Endothelial cell of umbilical vein (primary cell): Measurements from ENCODE around the gene HPF1. TPM values are rescaled to one million over a fixed set of nuclear protein-coding genes. Genes with fewer than 3 reads are reported as not detected.

Experiments
- BruUV-seq: library from RNA; stranded (reverse); fragments of 400-500 nt; replicated peaks from 2 replicates; lab custom pipeline; 2021; lab: Mats Ljungman, UMichigan
- CTCF ChIA-PET: fragments of 300-600, 350-600 bp; sonication (Branson Sonifier 250); formaldehyde crosslinking; loops from one replicate; lab custom pipeline; 2021; ENCODE audit warnings: antibody characterized with exemption, inconsistent platforms; lab: Charles Lee
- POLR2A ChIA-PET: fragments of 300-600, 350-600 bp; sonication (Branson Sonifier 250); formaldehyde crosslinking; loops from one replicate; lab custom pipeline; 2021; ENCODE audit warnings: antibody characterized with exemption, inconsistent platforms; lab: Charles Lee
- DNase-seq: peaks from one replicate; pipeline ENCODE4 v3.0.0-alpha.2; 2011; ENCODE audit warnings: low read depth, low spot score
- FAIRE-seq: peaks from 2 replicates; lab custom pipeline; 2011; peaks lifted over from hg19 to GRCh38; lab: Jason Lieb, UNC
- H2AFZ ChIP-seq: 2 replicates; pipeline ENCODE4 v1.6.0; 2012; ENCODE audit warnings: low read depth, low read length, control low read depth, inconsistent platforms
- H3K27ac ChIP-seq: 2 replicates; pipeline ENCODE4 v1.5.1; 2011; ENCODE audit warnings: low read depth, mild to moderate bottlenecking, control low read depth, low read length, moderate library complexity; ENCODE audit not compliant: insufficient read depth
- H3K27me3 ChIP-seq, 2 experiments: 2 replicates each; pipeline versions ENCODE4 v1.6.0 to v1.6.1; 2011; ENCODE audit warnings: low read length in 2 of 2, mixed read lengths in 1 of 2; ENCODE audit not compliant: control insufficient read depth in 2 of 2, insufficient read depth in 2 of 2
- H3K36me3 ChIP-seq, 2 experiments: 2 replicates in 1 of 2; 3 replicates in 1 of 2; pipeline ENCODE4 v1.5.1; 2011; ENCODE audit warnings: low read length in 2 of 2, mild to moderate bottlenecking in 1 of 2, moderate library complexity in 1 of 2; ENCODE audit not compliant: control insufficient read depth in 2 of 2, insufficient read depth in 2 of 2; ENCODE audit errors: extremely low read depth in 1 of 2
- H3K4me1 ChIP-seq: 3 replicates; pipeline ENCODE4 v1.5.1; 2011; ENCODE audit warnings: mild to moderate bottlenecking, low read length; ENCODE audit not compliant: control insufficient read depth, insufficient read depth; ENCODE audit errors: extremely low read depth
- H3K4me2 ChIP-seq: 2 replicates; pipeline ENCODE4 v1.6.1; 2011; ENCODE audit warnings: low read length, control low read depth, mixed read lengths; ENCODE audit not compliant: insufficient read depth
- H3K4me3 ChIP-seq, 3 experiments: fragments of 200-600 bp in 1 of 3; sonication (generic), shearing (Covaris generic) in 1 of 3; replicated peaks in 1 of 3; 2 replicates each; pipeline ENCODE4 v1.5.1; 2011 to 2016; ENCODE audit warnings: control low read depth in 3 of 3, low read length in 3 of 3, mild to moderate bottlenecking in 2 of 3, inconsistent platforms in 1 of 3, low read depth in 1 of 3, moderate library complexity in 1 of 3; ENCODE audit not compliant: insufficient read depth in 1 of 3
- H3K79me2 ChIP-seq: 2 replicates; pipeline ENCODE4 v1.6.0; 2012; ENCODE audit warnings: low read length, inconsistent platforms; ENCODE audit not compliant: control insufficient read depth, insufficient read depth
- H3K9ac ChIP-seq: replicated peaks from 2 replicates; pipeline ENCODE3; 2011; ENCODE audit warnings: low read length, control low read depth; ENCODE audit not compliant: insufficient read depth; ENCODE audit errors: extremely low read depth
- H3K9me1 ChIP-seq: replicated peaks from 3 replicates; pipeline ENCODE4 v1.6.0; 2011; ENCODE audit warnings: mild to moderate bottlenecking, low read length; ENCODE audit not compliant: control insufficient read depth, insufficient read depth; ENCODE audit errors: extremely low read depth
- H3K9me3 ChIP-seq: replicated peaks from 2 replicates; pipeline ENCODE4 v1.5.1; 2012; ENCODE audit warnings: low read length, inconsistent platforms; ENCODE audit not compliant: control insufficient read depth, insufficient read depth
- H4K20me1 ChIP-seq: replicated peaks from 2 replicates; pipeline ENCODE3; 2011; ENCODE audit warnings: mild to moderate bottlenecking, low read length; ENCODE audit not compliant: control insufficient read depth, insufficient read depth; ENCODE audit errors: extremely low read depth
- CTCF ChIP-seq, 2 donors: IDR thresholded peaks; 1 replicate in 1 of 2; 2 replicates in 1 of 2; pipeline ENCODE4 v1.5.1; 2011; ENCODE audit warnings: low read length in 2 of 2, mild to moderate bottlenecking in 2 of 2, moderate library complexity in 2 of 2, control low read depth in 1 of 2, inconsistent platforms in 1 of 2, low read depth in 1 of 2; ENCODE audit not compliant: insufficient read depth in 1 of 2; ENCODE audit errors: extremely low read depth in 1 of 2
- EZH2 ChIP-seq: IDR thresholded peaks from 2 replicates; pipeline ENCODE4 v1.6.1; 2012; ENCODE audit warnings: borderline replicate concordance, low read depth, mild to moderate bottlenecking, moderate library complexity, low read length, inconsistent platforms; ENCODE audit not compliant: severe bottlenecking
- FOS ChIP-seq: IDR thresholded peaks from 2 replicates; pipeline ENCODE4 v1.6.1; 2011; ENCODE audit warnings: mild to moderate bottlenecking, low read length, moderate library complexity, borderline replicate concordance; ENCODE audit not compliant: insufficient read depth
- GATA2 ChIP-seq: IDR thresholded peaks from 2 replicates; pipeline ENCODE4 v1.7.0; 2011; ENCODE audit warnings: low read depth, mild to moderate bottlenecking, moderate library complexity, mixed read lengths, low read length; ENCODE audit not compliant: insufficient read length, insufficient read depth
- JUN ChIP-seq: IDR thresholded peaks from 2 replicates; pipeline ENCODE4 v1.6.1; 2011; ENCODE audit warnings: borderline replicate concordance, low read depth; ENCODE audit not compliant: insufficient read length, insufficient read depth
- MYC ChIP-seq: IDR thresholded peaks from one replicate; pipeline ENCODE4 v1.6.1; 2011; ENCODE audit warnings: mild to moderate bottlenecking, low read depth, low read length
- POLR2A ChIP-seq: IDR thresholded peaks from 2 replicates; pipeline ENCODE4 v1.6.1; 2012; ENCODE audit warnings: low read depth, mild to moderate bottlenecking, control low read depth, low read length
- POLR2AphosphoS5 ChIP-seq: IDR thresholded peaks from 2 replicates; pipeline ENCODE4 v1.6.1; 2012; ENCODE audit warnings: low read depth, mild to moderate bottlenecking, control low read depth, low read length, moderate library complexity; ENCODE audit not compliant: insufficient read depth
- dilution Hi-C: fragments of 300-500 bp; cut with MboI; formaldehyde crosslinking; loops from one replicate; pipeline ENCODE4 v1.15.0; 2019; ENCODE audit warnings: low sequenced_read_pairs; ENCODE audit not compliant: extremely low pct_ligation_motif_present
- intact Hi-C: fragments of 100-400 bp; cut with micrococcal nuclease; formaldehyde crosslinking; loops from one replicate; pipeline ENCODE4 v1.10.0; 2022
- polyA plus RNA-seq, 4 experiments: library from polyadenylated mRNA; depleted of rRNA in 3 of 4; stranded (reverse) in 3 of 4; unstranded in 1 of 4; fragments of >200 nt; gene quantifications; 2 replicates each; pipeline versions ENCODE4 v1.2.1 to v1.2.3, GENCODE V29; 2011 to 2012; ENCODE audit warnings: missing spikeins in 1 of 4
- total RNA-seq: library from RNA; stranded (reverse); gene quantifications from 2 replicates; pipeline ENCODE4 v1.2.3, GENCODE V29; 2021
- TF ChIP-seq, protein P1 (sequence below): IDR thresholded peaks from 2 replicates; pipeline ENCODE4 v1.6.1; 2011; ENCODE audit not compliant: insufficient read depth, insufficient read length

HPF1 gene
- total and polyA plus RNA-seq, 2 donors (not counting 3 experiments of a cell fraction or from before 2014, with no cell fraction given): 16.1 to 30.3 TPM

DNA sequence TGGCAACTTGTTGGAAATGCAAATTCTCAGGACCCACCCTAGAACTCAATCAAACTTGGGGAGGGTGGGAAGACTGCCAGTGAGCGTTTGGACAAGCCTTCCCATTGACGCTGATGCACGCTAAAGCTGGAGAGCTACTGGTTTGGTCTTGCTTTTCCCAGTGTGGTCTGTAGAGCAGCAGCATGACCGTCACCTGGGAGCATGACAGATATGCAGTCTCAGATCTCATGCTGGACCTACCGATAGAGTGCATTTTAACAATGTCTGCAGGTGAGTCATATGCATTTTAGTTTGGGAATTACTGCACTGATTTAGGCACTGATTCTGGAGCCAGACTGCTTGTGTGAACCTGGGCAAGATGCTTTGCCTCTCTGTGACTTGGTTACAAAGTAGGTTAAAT is 27.2 kb downstream of the HPF1 start:
- no peak for DNase-seq
- intact Hi-C loops (no loop called here), dilution Hi-C loops (no loop called here)
- no peak overlapping the region for H3K27ac ChIP-seq
- FAIRE-seq: no peak
- no peaks in the 10 kb centered on the region for H4K20me1 ChIP-seq
- POLR2A ChIA-PET: no interaction called here
- no peak overlapping the region for H3K4me2 ChIP-seq
- no peak overlapping the region for H2AFZ ChIP-seq
- H3K27me3 ChIP-seq: no peaks in the 10 kb centered on the region
- CTCF ChIA-PET: interaction anchor here (1.3 kb wide), 1 partner anchor 118 kb away, joined by 5 read pairs; the partner anchor contains the start of gene NEK1
- H3K4me1 ChIP-seq: no peaks in the 10 kb centered on the region
- TF ChIP-seq POLR2AphosphoS5: no peak
- no peak for TF ChIP-seq JUN
- no peak for TF ChIP-seq FOS
- no peak for TF ChIP-seq GATA2
- no peak for TF ChIP-seq POLR2A
- TF ChIP-seq, protein P1, sequence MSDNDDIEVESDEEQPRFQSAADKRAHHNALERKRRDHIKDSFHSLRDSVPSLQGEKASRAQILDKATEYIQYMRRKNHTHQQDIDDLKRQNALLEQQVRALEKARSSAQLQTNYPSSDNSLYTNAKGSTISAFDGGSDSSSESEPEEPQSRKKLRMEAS: no peak
- no peak for TF ChIP-seq CTCF (IDR thresholded peaks at IDR 0.05; ENCODE audit: extremely low read depth in 1 of 2, insufficient read depth in 1 of 2, low read depth in 1 of 2, low read length in 2 of 2)
- TF ChIP-seq MYC: no peak
- no peak for TF ChIP-seq EZH2
- H3K9me1 ChIP-seq: no peaks in the 10 kb centered on the region
- H3K79me2 ChIP-seq: no peaks in the 10 kb centered on the region
- no peaks in the 10 kb centered on the region for H3K9me3 ChIP-seq
- H3K36me3 ChIP-seq: no peaks in the 10 kb centered on the region
- no peak overlapping the region for H3K9ac ChIP-seq
- no TSS peak for BruUV-seq
- no peak overlapping the region for H3K4me3 ChIP-seq
